GM19324 (cell line): Measurements from ENCODE around the gene HNF4A.

Experiments used
- ATAC-seq: cut with Tn5 transposase; IDR thresholded peaks from one replicate; pipeline ENCODE4 v1.9.1; 2021; ENCODE audit warnings: mild to moderate bottlenecking, moderate library complexity; ENCODE audit not compliant: unreplicated experiment, low FRiP score

HNF4A gene

GRCh38 chr20:44404204-44405181 is 49.0 kb downstream of the HNF4A start:
- no peak for ATAC-seq

- no peak for ATAC-seq
Measured at GRCh38 chr20:44405257-44405656, 49.8 kb downstream of the HNF4A start.

- no peak for ATAC-seq
Measured at GRCh38 chr20:44405785-44406571, 50.5 kb downstream of the HNF4A start.

- ATAC-seq: no peak
Measured at GRCh38 chr20:44406572-44407137, 51.2 kb downstream of the HNF4A start.

GRCh38 chr20:44407402-44408184 is 52.1 kb downstream of the HNF4A start:
- no peak for ATAC-seq

- no peak for ATAC-seq
Measured at GRCh38 chr20:44409132-44409600, 53.7 kb downstream of the HNF4A start.

GRCh38 chr20:44410583-44411019 is 55.1 kb downstream of the HNF4A start:
- no peak for ATAC-seq

GRCh38 chr20:44411020-44411756 is 55.7 kb downstream of the HNF4A start:
- ATAC-seq: no peak

GRCh38 chr20:44411757-44412401 is 56.4 kb downstream of the HNF4A start:
- no peak for ATAC-seq

- no peak for ATAC-seq
Measured at GRCh38 chr20:44412402-44413144, 57.1 kb downstream of the HNF4A start.

GRCh38 chr20:44413575-44414345 is 58.3 kb downstream of the HNF4A start:
- ATAC-seq: no peak

GRCh38 chr20:44414346-44414714 is 58.8 kb downstream of the HNF4A start:
- ATAC-seq: no peak

- no peak for ATAC-seq
Measured at GRCh38 chr20:44414808-44415207, 59.3 kb downstream of the HNF4A start.

- no peak for ATAC-seq
Measured at GRCh38 chr20:44415833-44416715, 60.6 kb downstream of the HNF4A start.

- ATAC-seq: no peak
Measured at GRCh38 chr20:44418069-44418905, 62.8 kb downstream of the HNF4A start.
